ENCODE data around the gene KLHL9.

- TF ChIP-seq CTCF (conservative IDR thresholded peaks at IDR 0.05; ENCODE audit: low read depth, low read length) (no peak), EZH2 (IDR thresholded peaks at IDR 0.05; ENCODE audit: borderline replicate concordance, low read depth, low read length, poor library complexity, severe bottlenecking) (no peak)
These were observed 11.2 kb downstream of the KLHL9 start for GRCh38 chr9:21324047-21324446.

Measured in A673 (cell line).